ENCODE measurements around the gene OVAAL. TPM values are rescaled to one million over a fixed set of nuclear protein-coding genes. Genes with fewer than 3 reads are reported as not detected.

OVAAL gene
- total and polyA plus RNA-seq, 2 of the 8 experiments (the other 6 are each of a cell fraction or from before 2014, with no cell fraction given): not detected

DNA sequence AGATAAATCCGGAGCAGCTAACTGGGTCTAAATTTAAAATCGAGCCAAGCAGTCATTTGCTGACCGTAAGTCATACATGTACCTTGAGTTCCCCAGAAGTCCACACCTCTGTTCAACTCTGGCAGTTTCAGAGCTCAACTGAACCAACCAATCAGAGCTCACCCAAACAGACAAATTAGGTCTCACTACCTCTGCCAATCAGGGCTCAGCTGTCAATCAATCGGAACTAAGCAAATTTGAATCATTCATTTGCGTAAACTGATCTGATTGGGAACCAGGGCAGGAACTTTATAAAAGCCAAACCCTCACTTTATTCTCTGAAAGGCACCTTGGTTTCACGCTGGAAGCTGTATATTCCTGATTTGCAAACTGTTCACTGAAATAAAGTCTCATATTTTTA lies 45.2 kb upstream of the OVAAL start (continued):
- TF ChIP-seq, protein P1, sequence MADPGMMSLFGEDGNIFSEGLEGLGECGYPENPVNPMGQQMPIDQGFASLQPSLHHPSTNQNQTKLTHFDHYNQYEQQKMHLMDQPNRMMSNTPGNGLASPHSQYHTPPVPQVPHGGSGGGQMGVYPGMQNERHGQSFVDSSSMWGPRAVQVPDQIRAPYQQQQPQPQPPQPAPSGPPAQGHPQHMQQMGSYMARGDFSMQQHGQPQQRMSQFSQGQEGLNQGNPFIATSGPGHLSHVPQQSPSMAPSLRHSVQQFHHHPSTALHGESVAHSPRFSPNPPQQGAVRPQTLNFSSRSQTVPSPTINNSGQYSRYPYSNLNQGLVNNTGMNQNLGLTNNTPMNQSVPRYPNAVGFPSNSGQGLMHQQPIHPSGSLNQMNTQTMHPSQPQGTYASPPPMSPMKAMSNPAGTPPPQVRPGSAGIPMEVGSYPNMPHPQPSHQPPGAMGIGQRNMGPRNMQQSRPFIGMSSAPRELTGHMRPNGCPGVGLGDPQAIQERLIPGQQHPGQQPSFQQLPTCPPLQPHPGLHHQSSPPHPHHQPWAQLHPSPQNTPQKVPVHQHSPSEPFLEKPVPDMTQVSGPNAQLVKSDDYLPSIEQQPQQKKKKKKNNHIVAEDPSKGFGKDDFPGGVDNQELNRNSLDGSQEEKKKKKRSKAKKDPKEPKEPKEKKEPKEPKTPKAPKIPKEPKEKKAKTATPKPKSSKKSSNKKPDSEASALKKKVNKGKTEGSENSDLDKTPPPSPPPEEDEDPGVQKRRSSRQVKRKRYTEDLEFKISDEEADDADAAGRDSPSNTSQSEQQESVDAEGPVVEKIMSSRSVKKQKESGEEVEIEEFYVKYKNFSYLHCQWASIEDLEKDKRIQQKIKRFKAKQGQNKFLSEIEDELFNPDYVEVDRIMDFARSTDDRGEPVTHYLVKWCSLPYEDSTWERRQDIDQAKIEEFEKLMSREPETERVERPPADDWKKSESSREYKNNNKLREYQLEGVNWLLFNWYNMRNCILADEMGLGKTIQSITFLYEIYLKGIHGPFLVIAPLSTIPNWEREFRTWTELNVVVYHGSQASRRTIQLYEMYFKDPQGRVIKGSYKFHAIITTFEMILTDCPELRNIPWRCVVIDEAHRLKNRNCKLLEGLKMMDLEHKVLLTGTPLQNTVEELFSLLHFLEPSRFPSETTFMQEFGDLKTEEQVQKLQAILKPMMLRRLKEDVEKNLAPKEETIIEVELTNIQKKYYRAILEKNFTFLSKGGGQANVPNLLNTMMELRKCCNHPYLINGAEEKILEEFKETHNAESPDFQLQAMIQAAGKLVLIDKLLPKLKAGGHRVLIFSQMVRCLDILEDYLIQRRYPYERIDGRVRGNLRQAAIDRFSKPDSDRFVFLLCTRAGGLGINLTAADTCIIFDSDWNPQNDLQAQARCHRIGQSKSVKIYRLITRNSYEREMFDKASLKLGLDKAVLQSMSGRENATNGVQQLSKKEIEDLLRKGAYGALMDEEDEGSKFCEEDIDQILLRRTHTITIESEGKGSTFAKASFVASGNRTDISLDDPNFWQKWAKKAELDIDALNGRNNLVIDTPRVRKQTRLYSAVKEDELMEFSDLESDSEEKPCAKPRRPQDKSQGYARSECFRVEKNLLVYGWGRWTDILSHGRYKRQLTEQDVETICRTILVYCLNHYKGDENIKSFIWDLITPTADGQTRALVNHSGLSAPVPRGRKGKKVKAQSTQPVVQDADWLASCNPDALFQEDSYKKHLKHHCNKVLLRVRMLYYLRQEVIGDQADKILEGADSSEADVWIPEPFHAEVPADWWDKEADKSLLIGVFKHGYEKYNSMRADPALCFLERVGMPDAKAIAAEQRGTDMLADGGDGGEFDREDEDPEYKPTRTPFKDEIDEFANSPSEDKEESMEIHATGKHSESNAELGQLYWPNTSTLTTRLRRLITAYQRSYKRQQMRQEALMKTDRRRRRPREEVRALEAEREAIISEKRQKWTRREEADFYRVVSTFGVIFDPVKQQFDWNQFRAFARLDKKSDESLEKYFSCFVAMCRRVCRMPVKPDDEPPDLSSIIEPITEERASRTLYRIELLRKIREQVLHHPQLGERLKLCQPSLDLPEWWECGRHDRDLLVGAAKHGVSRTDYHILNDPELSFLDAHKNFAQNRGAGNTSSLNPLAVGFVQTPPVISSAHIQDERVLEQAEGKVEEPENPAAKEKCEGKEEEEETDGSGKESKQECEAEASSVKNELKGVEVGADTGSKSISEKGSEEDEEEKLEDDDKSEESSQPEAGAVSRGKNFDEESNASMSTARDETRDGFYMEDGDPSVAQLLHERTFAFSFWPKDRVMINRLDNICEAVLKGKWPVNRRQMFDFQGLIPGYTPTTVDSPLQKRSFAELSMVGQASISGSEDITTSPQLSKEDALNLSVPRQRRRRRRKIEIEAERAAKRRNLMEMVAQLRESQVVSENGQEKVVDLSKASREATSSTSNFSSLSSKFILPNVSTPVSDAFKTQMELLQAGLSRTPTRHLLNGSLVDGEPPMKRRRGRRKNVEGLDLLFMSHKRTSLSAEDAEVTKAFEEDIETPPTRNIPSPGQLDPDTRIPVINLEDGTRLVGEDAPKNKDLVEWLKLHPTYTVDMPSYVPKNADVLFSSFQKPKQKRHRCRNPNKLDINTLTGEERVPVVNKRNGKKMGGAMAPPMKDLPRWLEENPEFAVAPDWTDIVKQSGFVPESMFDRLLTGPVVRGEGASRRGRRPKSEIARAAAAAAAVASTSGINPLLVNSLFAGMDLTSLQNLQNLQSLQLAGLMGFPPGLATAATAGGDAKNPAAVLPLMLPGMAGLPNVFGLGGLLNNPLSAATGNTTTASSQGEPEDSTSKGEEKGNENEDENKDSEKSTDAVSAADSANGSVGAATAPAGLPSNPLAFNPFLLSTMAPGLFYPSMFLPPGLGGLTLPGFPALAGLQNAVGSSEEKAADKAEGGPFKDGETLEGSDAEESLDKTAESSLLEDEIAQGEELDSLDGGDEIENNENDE (IDR thresholded peaks at IDR 0.05; ENCODE audit: insufficient replicate concordance, low read length): no peak
